GM12878 (cell line): ENCODE measurements around the gene USP35. TPM values are rescaled to one million over a fixed set of nuclear protein-coding genes. Genes with fewer than 3 reads are reported as not detected.

Source experiments
- BCL11A ChIP-seq: IDR thresholded peaks from 2 replicates; pipeline ENCODE4 v1.6.1; 2011; ENCODE audit warnings: low read depth, low read length
- BCLAF1 ChIP-seq: fragments of 450-650 bp; IDR thresholded peaks from 2 replicates; pipeline ENCODE4 v1.6.1; 2017; ENCODE audit warnings: antibody characterized with exemption, mild to moderate bottlenecking, moderate library complexity
- CHD2 ChIP-seq: IDR thresholded peaks from 2 replicates; pipeline ENCODE4 v1.6.1; 2011; ENCODE audit warnings: low read depth, low read length, improper control_type of control experiment, borderline replicate concordance
- GATAD2B ChIP-seq: fragments of 450-650 bp; conservative IDR thresholded peaks from 2 replicates; pipeline ENCODE4 v1.6.1; 2017; ENCODE audit warnings: low read depth, mild to moderate bottlenecking, moderate library complexity
- HDAC2 ChIP-seq: fragments of 200-600 bp; sonication (generic); IDR thresholded peaks from 2 replicates; pipeline ENCODE4 v1.6.1; 2017
- IRF5 ChIP-seq: fragments of 450-650 bp; IDR thresholded peaks from 2 replicates; pipeline ENCODE4 v1.6.1; 2017; ENCODE audit warnings: borderline replicate concordance
- KDM1A ChIP-seq: fragments of 200-600 bp; sonication (generic); IDR thresholded peaks from 2 replicates; pipeline ENCODE4 v1.6.1; 2016; ENCODE audit warnings: borderline replicate concordance
- MEF2B ChIP-seq: fragments of 450-650 bp; IDR thresholded peaks from 2 replicates; pipeline ENCODE4 v1.6.1; 2018; ENCODE audit warnings: mild to moderate bottlenecking, moderate library complexity; ENCODE audit not compliant: partially characterized antibody, poor library complexity, severe bottlenecking
- NR2F1 ChIP-seq: fragments of 450-650 bp; conservative IDR thresholded peaks from 2 replicates; pipeline ENCODE4 v1.6.1; 2017; ENCODE audit warnings: mild to moderate bottlenecking
- PAX5 ChIP-seq: IDR thresholded peaks from 2 replicates; pipeline ENCODE4 v1.6.1; 2011; ENCODE audit warnings: low read depth, low read length, borderline replicate concordance
- PAX8 ChIP-seq: fragments of 450-650 bp; IDR thresholded peaks from 2 replicates; pipeline ENCODE4 v1.6.1; 2017; ENCODE audit warnings: mild to moderate bottlenecking, moderate library complexity
- POLR2A ChIP-seq: IDR thresholded peaks from 2 replicates; pipeline ENCODE4 v1.6.1; 2011; ENCODE audit warnings: low read depth, mild to moderate bottlenecking, low read length
- RAD51 ChIP-seq: fragments of 450-650 bp; IDR thresholded peaks from 2 replicates; pipeline ENCODE4 v1.6.1; 2016; ENCODE audit warnings: moderate library complexity, mild to moderate bottlenecking, inconsistent platforms
- RB1 ChIP-seq: fragments of 450-650 bp; formaldehyde crosslinking; IDR thresholded peaks from 2 replicates; pipeline ENCODE4 v1.6.1; 2017; ENCODE audit warnings: mild to moderate bottlenecking, borderline replicate concordance
- SMC3 ChIP-seq: IDR thresholded peaks from 2 replicates; pipeline ENCODE4 v1.6.1; 2011; ENCODE audit warnings: low read length, improper control_type of control experiment, borderline replicate concordance
- SUZ12 ChIP-seq: fragments of 200-600 bp; sonication (generic); IDR thresholded peaks from one replicate; pipeline ENCODE4 v1.6.1; 2018; ENCODE audit warnings: antibody characterized with exemption, mild to moderate bottlenecking; ENCODE audit not compliant: unreplicated experiment
- ZNF217 ChIP-seq: fragments of 450-650 bp; IDR thresholded peaks from 2 replicates; pipeline ENCODE4 v1.6.1; 2017; ENCODE audit warnings: antibody characterized with exemption, mild to moderate bottlenecking
- ZNF24 ChIP-seq: fragments of 450-650 bp; IDR thresholded peaks from 2 replicates; pipeline ENCODE4 v1.6.1; 2017; ENCODE audit warnings: antibody characterized with exemption, mild to moderate bottlenecking
- polyA plus RNA-seq, 11 experiments: library from polyadenylated mRNA; depleted of rRNA in 4 of 11; unstranded in 6 of 11; stranded (reverse) in 5 of 11; fragments of >200 nt; fragmentation: Nextera tagmentation in 4 of 11; fragmentation: Illumina TruSeq in 1 of 11; extraction: Ambion mirVana in 4 of 11; extraction: Trizol in 1 of 11; gene quantifications; 1 replicate in 1 of 11; 2 replicates in 10 of 11; pipeline versions ENCODE4 v1.2.1 to v1.2.3, GENCODE V29; 2011 to 2016; ENCODE audit warnings: inconsistent platforms in 2 of 11, missing spikeins in 2 of 11, low read depth in 1 of 11
- total RNA-seq, 4 experiments: library from RNA; depleted of rRNA in 3 of 4; stranded (reverse); fragments of >200 nt in 3 of 4; fragmentation: Illumina TruSeq in 1 of 4; extraction: Trizol in 1 of 4; gene quantifications; 2 replicates each; pipeline versions ENCODE4 v1.2.1 to v1.2.3, GENCODE V29; 2013 to 2021
- TF ChIP-seq, protein P1 (sequence below): fragments of 150-350 bp; IDR thresholded peaks from 2 replicates; pipeline ENCODE4 v1.6.1; 2016; ENCODE audit warnings: low read depth, low read length
- TF ChIP-seq, protein P2 (sequence below): fragments of 450-650 bp; formaldehyde crosslinking; IDR thresholded peaks from 2 replicates; pipeline ENCODE4 v1.4.0; 2022; ENCODE audit warnings: mild to moderate bottlenecking, moderate library complexity

USP35 gene
- total and polyA plus RNA-seq, 10 of the 15 experiments (the other 5 are each of a cell fraction or from before 2014, with no cell fraction given), result 0.13 to 6.4 (median 3.1) TPM; not detected in 1

- TF ChIP-seq, protein P1, sequence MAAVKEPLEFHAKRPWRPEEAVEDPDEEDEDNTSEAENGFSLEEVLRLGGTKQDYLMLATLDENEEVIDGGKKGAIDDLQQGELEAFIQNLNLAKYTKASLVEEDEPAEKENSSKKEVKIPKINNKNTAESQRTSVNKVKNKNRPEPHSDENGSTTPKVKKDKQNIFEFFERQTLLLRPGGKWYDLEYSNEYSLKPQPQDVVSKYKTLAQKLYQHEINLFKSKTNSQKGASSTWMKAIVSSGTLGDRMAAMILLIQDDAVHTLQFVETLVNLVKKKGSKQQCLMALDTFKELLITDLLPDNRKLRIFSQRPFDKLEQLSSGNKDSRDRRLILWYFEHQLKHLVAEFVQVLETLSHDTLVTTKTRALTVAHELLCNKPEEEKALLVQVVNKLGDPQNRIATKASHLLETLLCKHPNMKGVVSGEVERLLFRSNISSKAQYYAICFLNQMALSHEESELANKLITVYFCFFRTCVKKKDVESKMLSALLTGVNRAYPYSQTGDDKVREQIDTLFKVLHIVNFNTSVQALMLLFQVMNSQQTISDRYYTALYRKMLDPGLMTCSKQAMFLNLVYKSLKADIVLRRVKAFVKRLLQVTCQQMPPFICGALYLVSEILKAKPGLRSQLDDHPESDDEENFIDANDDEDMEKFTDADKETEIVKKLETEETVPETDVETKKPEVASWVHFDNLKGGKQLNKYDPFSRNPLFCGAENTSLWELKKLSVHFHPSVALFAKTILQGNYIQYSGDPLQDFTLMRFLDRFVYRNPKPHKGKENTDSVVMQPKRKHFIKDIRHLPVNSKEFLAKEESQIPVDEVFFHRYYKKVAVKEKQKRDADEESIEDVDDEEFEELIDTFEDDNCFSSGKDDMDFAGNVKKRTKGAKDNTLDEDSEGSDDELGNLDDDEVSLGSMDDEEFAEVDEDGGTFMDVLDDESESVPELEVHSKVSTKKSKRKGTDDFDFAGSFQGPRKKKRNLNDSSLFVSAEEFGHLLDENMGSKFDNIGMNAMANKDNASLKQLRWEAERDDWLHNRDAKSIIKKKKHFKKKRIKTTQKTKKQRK, result no peak
- TF ChIP-seq HDAC2 (no peak; the same call in 1 of the 2 replicates), CHD2 (peak; percentile 71; the same call in 1 of the 2 replicates), NR2F1 (peak; percentile 46; the same call in 1 of the 2 replicates), SUZ12 (no peak), SMC3 (no peak), BCLAF1 (no peak), RAD51 (no peak), POLR2A (peak; percentile 80), GATAD2B (peak; percentile 54), RB1 (no peak), BCL11A (no peak), PAX5 (no peak), IRF5 (no peak), ZNF217 (peak; percentile 98; the same call in 1 of the 2 replicates), PAX8 (no peak), ZNF24 (no peak), MEF2B (no peak), KDM1A (peak; percentile 78; the same call in 1 of the 2 replicates)
- TF ChIP-seq, protein P2, sequence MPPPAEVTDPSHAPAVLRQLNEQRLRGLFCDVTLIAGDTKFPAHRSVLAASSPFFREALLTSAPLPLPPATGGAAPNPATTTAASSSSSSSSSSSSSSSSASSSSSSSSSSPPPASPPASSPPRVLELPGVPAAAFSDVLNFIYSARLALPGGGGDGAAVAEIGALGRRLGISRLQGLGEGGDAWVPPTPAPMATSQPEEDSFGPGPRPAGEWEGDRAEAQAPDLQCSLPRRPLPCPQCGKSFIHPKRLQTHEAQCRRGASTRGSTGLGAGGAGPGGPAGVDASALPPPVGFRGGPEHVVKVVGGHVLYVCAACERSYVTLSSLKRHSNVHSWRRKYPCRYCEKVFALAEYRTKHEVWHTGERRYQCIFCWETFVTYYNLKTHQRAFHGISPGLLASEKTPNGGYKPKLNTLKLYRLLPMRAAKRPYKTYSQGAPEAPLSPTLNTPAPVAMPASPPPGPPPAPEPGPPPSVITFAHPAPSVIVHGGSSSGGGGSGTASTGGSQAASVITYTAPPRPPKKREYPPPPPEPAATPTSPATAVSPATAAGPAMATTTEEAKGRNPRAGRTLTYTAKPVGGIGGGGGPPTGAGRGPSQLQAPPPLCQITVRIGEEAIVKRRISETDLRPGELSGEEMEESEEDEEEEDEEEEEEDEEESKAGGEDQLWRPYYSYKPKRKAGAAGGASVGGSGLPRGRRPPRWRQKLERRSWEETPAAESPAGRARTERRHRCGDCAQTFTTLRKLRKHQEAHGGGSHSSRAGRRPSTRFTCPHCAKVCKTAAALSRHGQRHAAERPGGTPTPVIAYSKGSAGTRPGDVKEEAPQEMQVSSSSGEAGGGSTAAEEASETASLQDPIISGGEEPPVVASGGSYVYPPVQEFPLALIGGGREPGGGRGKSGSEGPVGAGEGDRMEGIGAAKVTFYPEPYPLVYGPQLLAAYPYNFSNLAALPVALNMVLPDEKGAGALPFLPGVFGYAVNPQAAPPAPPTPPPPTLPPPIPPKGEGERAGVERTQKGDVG (CRISPR knock-in tag), result no peak
These were observed at the start of gene USP35, which contains the start of gene KCTD21 (continued) for GRCh38 chr11:78188286-78189173.
